HEK293 (cell line): Measurements from ENCODE around the gene LDB1.

Experiments used
- GLIS1 ChIP-seq: fragments of 450-650 bp; formaldehyde crosslinking; IDR thresholded peaks from 2 replicates; pipeline ENCODE4 v1.5.1; 2016; ENCODE audit warnings: missing biosample characterization, missing genetic modification characterization
- HOXA7 ChIP-seq: sonication (generic); formaldehyde crosslinking; IDR thresholded peaks from 2 replicates; pipeline ENCODE4 v1.8.1; 2022; ENCODE audit warnings: missing genetic modification reagents, borderline replicate concordance
- HOXC10 ChIP-seq: sonication (generic); formaldehyde crosslinking; IDR thresholded peaks from 2 replicates; pipeline ENCODE4 v1.8.1; 2023; ENCODE audit warnings: mild to moderate bottlenecking, missing genetic modification reagents
- PRDM4 ChIP-seq: fragments of 450-650 bp; formaldehyde crosslinking; IDR thresholded peaks from 2 replicates; pipeline ENCODE4 v1.5.1; 2017; ENCODE audit warnings: missing biosample characterization, missing genetic modification characterization
- REST ChIP-seq: fragments of 450-650 bp; formaldehyde crosslinking; IDR thresholded peaks from 2 replicates; pipeline ENCODE4 v1.5.1; 2016; ENCODE audit warnings: missing biosample characterization, missing genetic modification characterization
- SALL2 ChIP-seq: fragments of 450-650 bp; formaldehyde crosslinking; IDR thresholded peaks from 2 replicates; pipeline ENCODE4 v1.5.0; 2017; ENCODE audit warnings: missing biosample characterization, mild to moderate bottlenecking, missing genetic modification characterization, borderline replicate concordance
- ZBTB11 ChIP-seq: fragments of 450-650 bp; formaldehyde crosslinking; conservative IDR thresholded peaks from 2 replicates; pipeline ENCODE4 v1.5.1; 2016; ENCODE audit warnings: low read depth, missing biosample characterization, missing genetic modification characterization
- ZBTB44 ChIP-seq: fragments of 450-650 bp; IDR thresholded peaks from 2 replicates; pipeline ENCODE4 v1.5.1; 2018; ENCODE audit warnings: missing biosample characterization, mild to moderate bottlenecking, missing genetic modification characterization
- ZBTB48 ChIP-seq: fragments of 450-650 bp; formaldehyde crosslinking; IDR thresholded peaks from 2 replicates; pipeline ENCODE4 v1.5.1; 2016; ENCODE audit warnings: missing biosample characterization, missing genetic modification characterization
- ZBTB6 ChIP-seq: fragments of 450-650 bp; formaldehyde crosslinking; IDR thresholded peaks from 2 replicates; pipeline ENCODE4 v1.5.1; 2017; ENCODE audit warnings: missing biosample characterization, missing genetic modification characterization
- ZNF155 ChIP-seq: fragments of 450-650 bp; formaldehyde crosslinking; IDR thresholded peaks from 2 replicates; pipeline ENCODE4 v1.5.1; 2016; ENCODE audit warnings: missing biosample characterization, missing genetic modification characterization
- ZNF211 ChIP-seq: fragments of 450-650 bp; formaldehyde crosslinking; IDR thresholded peaks from 2 replicates; pipeline ENCODE4 v1.5.1; 2016; ENCODE audit warnings: low read depth, missing biosample characterization, missing genetic modification characterization
- ZNF266 ChIP-seq: fragments of 450-650 bp; formaldehyde crosslinking; IDR thresholded peaks from 2 replicates; pipeline ENCODE4 v1.5.1; 2016; ENCODE audit warnings: missing biosample characterization, missing genetic modification characterization, low read depth
- ZNF341 ChIP-seq: fragments of 450-650 bp; formaldehyde crosslinking; IDR thresholded peaks from 2 replicates; pipeline ENCODE4; 2016; ENCODE audit warnings: low read depth, missing biosample characterization, missing genetic modification characterization
- ZNF513 ChIP-seq: fragments of 450-650 bp; IDR thresholded peaks from 2 replicates; pipeline ENCODE4 v1.5.1; 2018; ENCODE audit warnings: missing biosample characterization, missing genetic modification characterization
- ZNF529 ChIP-seq: fragments of 450-650 bp; formaldehyde crosslinking; IDR thresholded peaks from 2 replicates; pipeline ENCODE4 v1.5.1; 2017; ENCODE audit warnings: missing genetic modification characterization, missing biosample characterization; ENCODE audit not compliant: insufficient replicate concordance
- ZNF555 ChIP-seq: fragments of 450-650 bp; formaldehyde crosslinking; conservative IDR thresholded peaks from 2 replicates; pipeline ENCODE4 v1.5.1; 2017; ENCODE audit warnings: missing biosample characterization, mild to moderate bottlenecking, missing genetic modification characterization, inconsistent platforms
- ZNF571 ChIP-seq: fragments of 450-650 bp; formaldehyde crosslinking; IDR thresholded peaks from 2 replicates; pipeline ENCODE4 v1.5.0; 2017; ENCODE audit warnings: missing biosample characterization, missing genetic modification characterization
- ZNF596 ChIP-seq: fragments of 450-650 bp; IDR thresholded peaks from 2 replicates; pipeline ENCODE4 v1.5.0; 2018; ENCODE audit warnings: missing biosample characterization, mild to moderate bottlenecking, missing genetic modification characterization, moderate library complexity
- ZNF660 ChIP-seq: fragments of 450-650 bp; IDR thresholded peaks from 2 replicates; pipeline ENCODE4 v1.5.1; 2018; ENCODE audit warnings: missing biosample characterization, mild to moderate bottlenecking, missing genetic modification characterization
- ZNF677 ChIP-seq: fragments of 450-650 bp; IDR thresholded peaks from 2 replicates; pipeline ENCODE4 v1.5.0; 2018; ENCODE audit warnings: missing biosample characterization, mild to moderate bottlenecking, missing genetic modification characterization, moderate library complexity
- ZNF707 ChIP-seq: fragments of 450-650 bp; formaldehyde crosslinking; IDR thresholded peaks from 2 replicates; pipeline ENCODE4 v1.5.1; 2016; ENCODE audit warnings: missing biosample characterization, missing genetic modification characterization
- ZNF768 ChIP-seq: fragments of 450-650 bp; formaldehyde crosslinking; IDR thresholded peaks from 2 replicates; pipeline ENCODE4 v1.5.1; 2018; ENCODE audit warnings: missing biosample characterization, mild to moderate bottlenecking, missing genetic modification characterization
- ZNF791 ChIP-seq: fragments of 450-650 bp; formaldehyde crosslinking; IDR thresholded peaks from 2 replicates; pipeline ENCODE4 v1.5.1; 2016; ENCODE audit warnings: missing biosample characterization, missing genetic modification characterization
- ZNF792 ChIP-seq: fragments of 450-650 bp; formaldehyde crosslinking; IDR thresholded peaks from 2 replicates; pipeline ENCODE4 v1.5.1; 2016; ENCODE audit warnings: missing biosample characterization, missing genetic modification characterization

LDB1 gene

GRCh38 chr10:102133373-102134195, 13.4 kb upstream of the LDB1 start (continued):
- TF ChIP-seq REST (tag by site-specific recombination) (0 out of 2 replicates have a peak, but pooled peaks have one; percentile 15), ZBTB48 (tag by site-specific recombination) (peak; percentile 40; the same call in 1 of the 2 replicates), ZNF677 (tag by site-specific recombination) (no peak), ZBTB11 (tag by site-specific recombination) (no peak), ZNF791 (tag by site-specific recombination) (no peak), ZNF792 (tag by site-specific recombination) (no peak), ZNF660 (peak; percentile 12; the same call in 1 of the 2 replicates), ZBTB6 (tag by site-specific recombination) (0 out of 2 replicates have a peak, but pooled peaks have one; percentile 4), HOXA7 (CRISPR knock-in tag) (no peak), ZNF571 (no peak), ZNF341 (tag by site-specific recombination) (peak; percentile 69), SALL2 (tag by site-specific recombination) (no peak), ZNF768 (tag by site-specific recombination) (no peak; the same call in 1 of the 2 replicates), GLIS1 (tag by site-specific recombination) (peak; percentile 72), ZNF155 (tag by site-specific recombination) (no peak), PRDM4 (tag by site-specific recombination) (peak; percentile 5; the same call in 1 of the 2 replicates), ZNF211 (tag by site-specific recombination) (no peak), ZNF707 (tag by site-specific recombination) (no peak), ZNF266 (tag by site-specific recombination) (no peak), ZNF555 (tag by site-specific recombination) (no peak), ZNF513 (tag by site-specific recombination) (no peak), ZNF596 (no peak), ZBTB44 (no peak), HOXC10 (CRISPR knock-in tag) (no peak), ZNF529 (tag by site-specific recombination) (no peak)
